Mesenteric fat pad (tissue), 1 donor: Measurements from ENCODE around the gene UGT1A6. TPM values are rescaled to one million over a fixed set of nuclear protein-coding genes. Genes with fewer than 3 reads are reported as not detected.
A peak's percentile ranks its signal among the peaks of the same experiment; 100 is the strongest.

ENCODE experiments used
- DNase-seq: peaks from one replicate; pipeline ENCODE4 v3.0.0-alpha.2; 2020; ENCODE audit warnings: low spot score
- total RNA-seq: library from RNA; stranded (reverse); fragmentation: NEBNext Ultra II Directional; extraction: Animal tissue kit (Norgen Biotek cat#: 25700); gene quantifications from one replicate; pipeline ENCODE4 v1.2.1, GENCODE V29; 2021
- donor health status: DM: yes; HTN: yes; CAD: no.

Gene UGT1A6
- total RNA-seq, 1 donor from 2014 or later, result not detected

DNA sequence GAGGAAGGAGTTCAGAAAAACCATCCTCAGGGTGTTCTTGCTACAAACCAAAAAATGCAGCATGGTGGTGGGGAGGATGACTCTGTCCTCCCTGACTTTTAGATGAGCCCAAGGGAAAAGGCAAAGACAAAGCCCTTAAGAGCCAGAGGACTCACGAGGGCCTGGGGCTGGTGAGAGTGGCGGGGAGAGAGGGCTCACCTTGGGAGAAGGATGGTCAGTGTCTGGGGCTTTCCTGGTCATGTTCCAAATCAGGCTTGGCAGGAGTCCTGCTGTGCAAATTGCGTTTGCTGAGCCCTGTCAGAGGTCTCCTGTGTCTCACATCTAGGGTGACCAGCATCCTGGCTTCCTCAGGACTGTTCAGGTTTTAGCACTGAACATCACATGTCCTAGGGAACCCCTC is 72.1 kb downstream of the UGT1A6 start:
- DNase-seq, result no peak

- no peak for DNase-seq
Measured at GRCh38 chr2:233766416-233766815, 73.7 kb downstream of the UGT1A6 start.

DNA sequence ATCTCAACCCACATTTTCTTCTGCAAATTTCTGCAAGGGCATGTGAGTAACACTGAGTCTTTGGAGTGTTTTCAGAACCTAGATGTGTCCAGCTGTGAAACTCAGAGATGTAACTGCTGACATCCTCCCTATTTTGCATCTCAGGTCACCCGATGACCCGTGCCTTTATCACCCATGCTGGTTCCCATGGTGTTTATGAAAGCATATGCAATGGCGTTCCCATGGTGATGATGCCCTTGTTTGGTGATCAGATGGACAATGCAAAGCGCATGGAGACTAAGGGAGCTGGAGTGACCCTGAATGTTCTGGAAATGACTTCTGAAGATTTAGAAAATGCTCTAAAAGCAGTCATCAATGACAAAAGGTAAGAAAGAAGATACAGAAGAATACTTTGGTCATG is 75.4 kb downstream of the UGT1A6 start:
- no peak for DNase-seq

DNA sequence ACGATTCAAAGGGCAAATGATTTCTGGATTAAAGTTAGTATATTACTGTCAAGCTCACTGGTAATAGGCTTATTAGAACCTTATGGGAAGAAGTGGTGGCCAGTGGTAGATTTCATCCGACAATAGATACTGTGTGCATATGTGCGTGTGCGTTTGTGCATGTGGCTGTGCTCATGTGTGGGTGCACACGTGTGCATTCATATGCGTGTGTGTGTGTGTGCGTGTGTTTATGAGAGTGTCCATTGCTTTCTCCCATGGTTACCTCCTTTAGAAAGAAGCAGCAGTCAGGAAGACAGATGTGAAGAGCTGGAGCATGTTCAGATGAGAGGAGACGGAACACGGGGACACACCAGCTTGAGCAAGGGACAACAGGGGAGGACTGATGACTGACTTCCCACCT is 76.6 kb downstream of the UGT1A6 start:
- DNase-seq, result no peak

DNA sequence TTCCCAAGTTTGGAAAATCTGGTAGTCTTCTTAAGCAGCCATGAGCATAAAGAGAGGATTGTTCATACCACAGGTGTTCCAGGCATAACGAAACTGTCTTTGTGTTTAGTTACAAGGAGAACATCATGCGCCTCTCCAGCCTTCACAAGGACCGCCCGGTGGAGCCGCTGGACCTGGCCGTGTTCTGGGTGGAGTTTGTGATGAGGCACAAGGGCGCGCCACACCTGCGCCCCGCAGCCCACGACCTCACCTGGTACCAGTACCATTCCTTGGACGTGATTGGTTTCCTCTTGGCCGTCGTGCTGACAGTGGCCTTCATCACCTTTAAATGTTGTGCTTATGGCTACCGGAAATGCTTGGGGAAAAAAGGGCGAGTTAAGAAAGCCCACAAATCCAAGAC is 79.5 kb downstream of the UGT1A6 start:
- DNase-seq, result no peak

DNA sequence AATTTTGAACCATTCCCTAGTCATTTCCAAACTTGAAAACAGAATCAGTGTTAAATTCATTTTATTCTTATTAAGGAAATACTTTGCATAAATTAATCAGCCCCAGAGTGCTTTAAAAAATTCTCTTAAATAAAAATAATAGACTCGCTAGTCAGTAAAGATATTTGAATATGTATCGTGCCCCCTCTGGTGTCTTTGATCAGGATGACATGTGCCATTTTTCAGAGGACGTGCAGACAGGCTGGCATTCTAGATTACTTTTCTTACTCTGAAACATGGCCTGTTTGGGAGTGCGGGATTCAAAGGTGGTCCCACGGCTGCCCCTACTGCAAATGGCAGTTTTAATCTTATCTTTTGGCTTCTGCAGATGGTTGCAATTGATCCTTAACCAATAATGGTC is 79.9 kb downstream of the UGT1A6 start:
- DNase-seq, result no peak

GRCh38 chr2:233773854-233774253 is 81.2 kb downstream of the UGT1A6 start:
- no peak for DNase-seq

- DNase-seq, result no peak
Measured at GRCh38 chr2:233775414-233775813, 82.7 kb downstream of the UGT1A6 start.

DNA sequence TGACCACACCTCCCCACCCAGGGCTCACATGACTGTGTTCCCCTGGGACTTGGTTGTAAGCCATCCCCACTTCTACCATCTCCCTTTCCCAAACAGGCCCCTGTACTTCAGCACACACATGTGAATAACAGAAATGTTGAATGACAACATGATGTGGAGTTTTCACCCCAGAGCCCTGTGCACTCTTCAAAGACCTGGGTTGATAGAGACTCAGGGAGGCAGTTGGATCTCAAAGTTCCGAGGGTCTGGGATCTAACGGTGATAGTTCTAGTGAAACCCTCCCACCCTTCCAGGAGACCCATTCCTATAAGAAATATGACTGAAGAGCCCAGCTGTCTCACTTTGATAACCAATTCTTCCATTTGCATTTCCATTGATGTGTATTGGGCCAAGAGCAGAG is 85.3 kb downstream of the UGT1A6 start, which contains the start of gene MROH2A:
MROH2A (plus strand) TSS at position 301 of the 400 bp plus-strand sequence. CDS start 1,029 bp downstream, outside the sequence.
- DNase-seq, result no peak

- no peak for DNase-seq
Measured at GRCh38 chr2:233779722-233780121, 87.0 kb downstream of the UGT1A6 start.

- no peak for DNase-seq
Measured at GRCh38 chr2:233780771-233781170, 88.1 kb downstream of the UGT1A6 start.

DNA sequence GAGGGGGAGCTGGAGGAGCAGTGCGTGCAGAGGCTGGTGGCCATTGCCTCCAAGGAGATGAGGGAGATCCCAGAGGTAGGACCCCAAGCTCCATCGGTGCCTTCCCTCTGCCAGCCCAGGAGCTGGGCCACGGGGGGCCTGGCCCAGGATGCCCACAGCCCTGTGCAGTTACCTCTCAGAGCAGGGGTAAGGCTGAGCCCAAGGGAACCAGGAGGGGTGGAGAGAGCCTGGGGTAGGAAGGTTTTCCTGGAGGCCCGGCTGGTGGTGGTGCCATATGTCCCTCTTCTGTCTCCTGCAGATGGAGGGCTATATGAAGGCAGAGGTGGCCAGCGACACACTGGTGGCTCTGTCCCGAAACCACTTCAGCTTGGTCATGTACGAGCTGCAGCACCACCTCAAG is 96.9 kb downstream of the UGT1A6 start:
- peak; percentile 82 for DNase-seq

GRCh38 chr2:233791151-233791882 is 98.6 kb downstream of the UGT1A6 start:
- peak; percentile 62 for DNase-seq

DNA sequence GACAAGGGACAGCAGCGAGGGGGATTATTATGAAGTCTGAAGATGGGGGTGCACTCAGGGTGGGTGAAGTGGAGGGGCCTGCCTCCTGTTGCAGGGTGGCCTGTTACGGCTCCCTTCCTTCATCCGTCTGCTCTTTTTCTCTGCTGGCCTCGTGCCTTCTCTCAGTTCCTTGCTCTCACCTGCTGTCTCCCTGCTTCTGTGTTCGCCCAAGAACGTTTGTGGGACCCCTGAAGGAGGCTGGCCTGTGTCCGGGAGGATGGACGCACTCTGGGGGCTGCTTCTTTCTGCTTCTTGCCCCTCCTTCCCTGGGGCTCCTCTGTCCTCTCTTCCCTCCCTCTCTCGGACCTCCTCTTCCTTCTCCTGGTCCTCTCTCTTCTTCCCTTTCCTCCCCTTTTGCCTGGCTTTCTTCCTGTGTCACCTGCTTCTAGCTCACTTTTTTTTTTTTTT is 99.2 kb downstream of the UGT1A6 start:
- DNase-seq, result peak; percentile 51

GRCh38 chr2:233792720-233793119 is 100.0 kb downstream of the UGT1A6 start:
- DNase-seq, result peak; percentile 39

DNA sequence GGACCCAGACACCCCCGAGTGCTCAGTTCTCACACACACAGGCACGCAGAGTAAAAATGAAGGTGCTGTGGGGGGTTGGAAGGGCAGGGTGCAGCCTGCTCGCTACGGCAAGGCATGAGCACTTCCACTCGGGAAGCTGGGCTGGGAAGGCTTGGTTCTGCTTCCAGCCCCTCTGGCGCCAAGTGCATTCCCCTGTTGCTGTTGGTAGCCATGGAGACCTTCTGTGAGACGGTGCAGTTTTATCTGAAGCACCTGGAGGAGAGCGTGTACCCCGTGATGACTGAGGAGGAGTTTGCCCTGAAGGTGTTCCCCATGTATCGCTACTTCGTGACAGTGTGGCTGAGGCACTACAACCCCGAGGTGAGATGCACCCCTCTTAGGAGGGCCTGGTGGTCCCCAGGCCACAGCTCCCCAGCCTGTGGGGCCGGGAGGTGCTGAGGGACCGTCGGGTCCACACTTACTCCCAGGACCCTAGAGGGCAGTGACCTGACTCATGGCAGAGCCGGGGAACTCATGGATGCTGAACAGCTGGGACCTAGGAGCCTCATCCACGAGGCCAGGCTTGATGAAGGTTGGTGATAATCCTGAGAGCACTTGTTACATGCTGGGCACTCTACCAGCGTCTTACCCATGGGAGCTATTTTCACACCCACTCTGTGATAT is 100.9 kb downstream of the UGT1A6 start:
- peak; percentile 45 for DNase-seq

- peak; percentile 82 for DNase-seq
Measured at GRCh38 chr2:233794128-233794658, 101.5 kb downstream of the UGT1A6 start.

DNA sequence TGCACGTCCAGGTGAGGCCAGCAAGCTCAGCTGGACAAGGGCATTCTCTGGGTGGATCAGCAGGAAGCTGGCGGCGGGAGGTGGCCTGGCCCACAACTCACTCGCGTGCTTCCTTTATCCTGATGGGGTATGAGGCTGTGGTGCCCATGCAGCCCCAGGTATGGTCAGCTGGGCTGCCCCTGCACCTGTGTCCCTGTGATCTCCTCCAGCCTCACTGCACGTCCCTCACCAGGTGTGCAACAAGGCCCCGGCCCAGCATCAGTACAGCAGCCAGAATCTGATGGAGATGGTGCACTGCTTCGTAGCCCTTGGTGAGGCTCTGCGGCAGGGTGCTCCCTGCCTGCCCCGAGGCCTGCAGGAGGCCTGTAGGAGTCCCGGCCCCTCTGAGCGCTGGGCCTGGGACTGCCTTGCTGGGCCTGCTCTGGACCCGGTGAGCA is 103.1 kb downstream of the UGT1A6 start:
- DNase-seq, result peak; percentile 84

- peak; percentile 22 for DNase-seq
Measured at GRCh38 chr2:233796254-233796653, 103.6 kb downstream of the UGT1A6 start.

DNA sequence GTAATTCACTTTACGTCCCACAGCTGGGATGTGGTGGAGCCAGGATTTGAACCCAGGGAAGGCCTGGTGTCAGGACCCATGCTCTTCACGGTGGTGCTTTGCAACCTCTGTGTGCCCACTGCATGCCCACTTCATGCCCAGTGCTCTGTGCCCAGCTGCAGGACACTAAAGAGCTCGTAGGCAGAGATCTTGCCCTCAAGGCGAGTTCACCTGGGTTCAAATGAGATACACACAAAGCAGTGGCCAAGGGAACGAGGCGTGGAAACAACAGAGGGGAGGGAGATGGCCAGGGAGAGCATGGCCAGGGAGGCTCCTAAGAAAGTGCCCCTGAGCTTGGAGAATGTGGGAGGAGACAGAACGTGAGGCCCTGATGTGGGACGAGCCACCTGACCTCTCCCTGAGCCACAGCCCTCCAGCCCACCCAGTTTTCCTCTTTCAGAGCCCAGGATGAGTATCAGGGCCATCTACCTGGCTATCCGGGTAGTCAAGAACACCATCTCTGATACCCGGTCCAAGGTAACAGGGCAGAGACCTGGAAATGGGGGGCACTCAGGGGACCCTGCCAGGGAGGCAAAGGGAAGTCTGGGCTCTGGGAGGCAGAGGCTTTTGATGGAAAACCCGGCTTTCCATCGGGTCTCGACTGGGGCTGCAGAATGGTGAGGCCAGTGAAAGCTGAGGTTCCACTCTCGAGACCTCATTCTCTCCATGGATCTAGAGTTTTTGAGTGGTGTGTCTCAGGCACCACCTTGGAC is 105.8 kb downstream of the UGT1A6 start:
- DNase-seq, result peak; percentile 79

DNA sequence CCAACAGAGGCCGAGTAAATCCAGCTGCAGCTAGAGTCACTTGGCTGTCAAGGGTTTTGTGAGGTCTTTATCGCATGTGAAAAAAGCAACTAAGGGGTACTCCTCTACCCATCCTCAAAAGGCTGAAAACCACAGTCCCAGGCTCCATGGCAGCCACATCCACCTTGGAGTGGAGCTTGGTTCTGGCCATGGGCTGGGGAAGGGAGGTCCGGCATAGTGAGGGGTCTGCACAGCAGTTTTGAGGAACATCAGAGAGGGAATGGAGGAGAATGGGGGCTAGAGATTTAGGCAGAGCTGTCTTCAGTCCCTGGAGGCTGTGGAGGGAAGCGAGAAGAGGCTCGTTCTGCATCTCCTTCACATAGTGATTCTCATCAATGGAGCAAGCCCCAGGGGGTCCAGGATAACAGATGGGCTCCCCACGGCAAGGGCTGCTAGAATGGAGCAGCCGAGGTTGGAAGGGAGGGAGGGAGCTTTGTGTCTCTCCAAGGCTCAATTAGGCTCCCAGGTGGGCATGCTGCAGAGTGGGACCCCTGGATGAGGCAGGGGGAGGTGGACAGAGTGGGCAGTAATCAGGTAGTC is 106.5 kb downstream of the UGT1A6 start:
- peak; percentile 37 for DNase-seq
